GM19463 (cell line): ENCODE data around the gene AKT2.

Experiments
- ATAC-seq: cut with Tn5 transposase; IDR thresholded peaks from one replicate; pipeline ENCODE4 v1.9.1; 2021; ENCODE audit warnings: mild to moderate bottlenecking, moderate library complexity; ENCODE audit not compliant: unreplicated experiment

AKT2 gene

DNA sequence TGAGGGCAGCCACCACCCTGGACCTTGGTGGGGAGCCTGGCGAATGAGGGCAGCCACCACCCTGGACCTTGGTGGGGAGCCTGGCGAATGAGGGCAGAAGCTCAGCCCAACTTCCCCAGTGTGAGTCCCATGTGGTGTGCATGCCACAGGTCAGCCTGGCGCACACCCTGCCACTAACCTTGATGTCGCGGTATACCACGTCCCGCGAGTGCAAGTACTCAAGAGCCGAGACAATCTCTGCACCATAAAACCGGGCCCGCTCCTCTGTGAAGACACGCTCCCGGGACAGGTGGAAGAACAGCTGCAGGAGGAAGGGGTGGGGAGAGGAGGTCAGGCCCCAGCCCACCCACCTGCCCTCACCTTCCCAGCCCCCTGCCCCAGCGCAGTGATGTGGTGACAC lies 47.4 kb downstream of the AKT2 start:
- ATAC-seq = no peak

DNA sequence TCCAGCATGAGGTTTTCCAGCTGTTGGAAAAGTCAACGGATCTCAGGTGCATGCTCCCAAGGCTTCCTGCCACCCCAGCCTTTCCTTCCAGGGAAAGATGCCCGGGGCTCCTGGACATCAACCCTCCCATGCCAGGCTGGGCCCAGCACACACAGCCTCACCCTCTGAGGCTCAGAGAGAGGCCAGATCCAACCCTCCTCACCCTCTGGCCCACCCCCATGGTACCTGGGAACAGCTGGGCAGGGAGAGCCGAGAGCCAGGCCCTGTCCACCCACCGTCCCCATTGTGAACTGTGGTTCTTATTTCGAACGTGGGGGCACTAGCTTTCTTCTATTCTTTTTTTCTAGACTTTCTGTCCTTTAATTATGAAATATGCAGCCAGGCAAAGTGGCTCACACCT lies 48.8 kb downstream of the AKT2 start:
- no peak for ATAC-seq

DNA sequence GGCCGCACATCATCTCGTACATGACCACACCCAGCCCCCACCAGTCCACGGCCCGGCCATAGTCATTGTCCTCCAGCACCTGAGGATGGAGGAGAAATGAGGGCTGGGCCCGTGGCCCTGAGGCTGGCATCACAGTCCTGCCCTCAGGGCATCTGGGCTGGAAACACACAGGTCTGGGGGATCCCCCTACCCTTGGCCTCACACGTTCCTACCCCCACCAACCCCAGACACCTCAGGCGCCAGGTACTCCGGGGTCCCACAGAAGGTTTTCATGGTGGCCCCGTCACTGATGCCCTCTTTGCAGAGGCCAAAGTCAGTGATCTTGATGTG lies 49.2 kb downstream of the AKT2 start:
- ATAC-seq = no peak

DNA sequence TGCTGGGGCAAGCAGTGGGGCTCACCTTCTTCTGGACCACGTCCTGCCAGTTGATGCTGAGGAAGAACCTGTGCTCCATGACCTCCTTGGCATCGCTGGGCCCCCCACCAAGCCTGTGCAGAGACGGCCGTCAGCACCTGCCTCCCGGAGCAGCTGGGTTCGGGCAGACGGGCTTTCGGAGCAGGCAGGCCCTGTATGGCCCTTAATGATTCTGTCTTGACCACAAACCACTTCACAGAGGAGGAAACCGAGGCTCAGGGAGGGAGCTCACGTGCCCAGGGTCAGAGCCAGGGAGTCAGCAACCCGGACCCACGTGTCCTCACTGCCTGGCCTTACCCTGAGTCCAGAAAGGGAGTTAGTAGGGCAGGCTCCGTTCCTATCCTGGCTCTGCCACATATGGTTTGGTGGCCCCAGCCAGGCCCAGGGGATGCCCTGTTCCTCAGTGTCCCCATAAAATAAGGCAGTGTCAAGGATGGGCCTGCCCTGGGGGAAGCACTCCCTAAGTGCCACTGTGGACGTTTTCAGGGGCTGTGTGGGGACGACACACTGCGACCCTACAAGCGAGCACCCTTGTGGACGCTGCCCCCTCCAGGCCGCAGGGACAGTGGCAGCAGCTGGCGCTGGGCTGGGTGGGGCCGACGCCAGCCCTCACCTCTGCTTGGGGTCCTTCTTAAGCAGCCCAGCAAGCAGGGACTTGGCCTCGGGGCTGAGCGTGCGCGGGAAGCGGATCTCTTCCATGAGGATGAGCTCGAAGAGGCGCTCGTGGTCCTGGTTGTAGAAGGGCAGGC lies 49.7 kb downstream of the AKT2 start:
- no peak for ATAC-seq

DNA sequence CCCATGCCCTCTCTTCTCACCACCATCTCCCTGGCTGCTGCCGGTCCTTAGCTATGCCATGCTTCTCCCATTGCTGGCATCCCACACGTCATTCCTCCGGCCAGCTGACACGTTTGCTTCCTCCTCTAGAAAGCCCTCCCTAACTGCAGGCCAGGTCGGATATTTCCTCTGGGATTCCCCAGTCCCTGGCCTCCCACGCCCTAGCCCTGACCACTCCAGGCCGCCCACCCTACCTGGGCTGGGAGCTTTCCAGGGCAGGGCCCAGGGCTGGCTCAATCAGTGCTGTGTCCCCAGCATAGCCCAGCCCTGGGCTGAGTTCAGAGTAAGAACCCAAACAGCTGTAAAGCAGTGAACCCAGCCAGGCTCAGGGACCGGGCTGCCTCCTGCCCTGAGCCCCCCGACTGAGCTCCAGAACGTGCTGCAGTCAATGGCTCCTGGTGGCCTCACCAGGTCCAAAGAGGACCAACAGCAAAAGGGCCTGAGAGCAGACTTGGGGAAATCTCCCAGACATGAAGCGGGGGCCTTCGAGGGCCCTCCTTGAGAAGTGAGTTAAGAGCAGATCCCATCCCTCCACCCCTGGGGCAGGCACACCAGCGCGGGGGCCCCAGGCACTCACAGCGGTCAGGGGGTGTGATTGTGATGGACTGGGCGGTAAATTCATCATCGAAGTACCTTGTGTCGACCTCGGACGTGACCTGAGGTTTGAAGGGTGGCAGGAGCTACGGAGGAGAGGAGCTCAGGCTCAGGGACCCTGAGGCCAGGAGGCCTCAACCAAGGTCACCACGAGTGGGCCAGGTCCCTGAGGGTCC lies 50.5 kb downstream of the AKT2 start:
- no peak for ATAC-seq

DNA sequence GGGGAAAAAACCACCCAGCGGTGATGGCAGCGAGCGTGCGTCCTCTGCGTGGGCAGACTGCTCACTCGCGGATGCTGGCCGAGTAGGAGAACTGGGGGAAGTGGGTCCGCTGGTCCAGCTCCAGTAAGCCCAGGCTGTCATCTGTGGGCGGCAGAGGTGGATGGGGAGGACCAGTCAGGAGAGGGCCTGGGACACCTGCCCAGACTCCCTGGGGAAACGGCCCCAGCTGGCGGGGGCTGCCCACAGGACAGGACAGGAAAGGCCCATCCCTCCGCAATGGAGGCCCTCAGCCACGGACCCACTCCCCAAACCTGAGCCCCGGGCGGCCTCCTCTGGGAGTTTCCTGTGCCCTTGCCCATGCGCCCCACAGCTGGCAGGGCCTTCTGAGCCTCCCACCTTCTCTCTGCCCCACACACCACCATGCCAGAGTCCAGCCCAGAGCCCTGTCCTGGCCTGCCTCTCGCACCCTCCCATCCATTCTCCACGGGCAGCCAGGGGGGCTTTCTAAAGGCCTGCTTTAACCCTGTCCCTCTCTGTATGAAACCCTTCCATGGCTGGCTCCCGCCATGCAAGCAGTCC lies 51.2 kb downstream of the AKT2 start:
- no peak for ATAC-seq

DNA sequence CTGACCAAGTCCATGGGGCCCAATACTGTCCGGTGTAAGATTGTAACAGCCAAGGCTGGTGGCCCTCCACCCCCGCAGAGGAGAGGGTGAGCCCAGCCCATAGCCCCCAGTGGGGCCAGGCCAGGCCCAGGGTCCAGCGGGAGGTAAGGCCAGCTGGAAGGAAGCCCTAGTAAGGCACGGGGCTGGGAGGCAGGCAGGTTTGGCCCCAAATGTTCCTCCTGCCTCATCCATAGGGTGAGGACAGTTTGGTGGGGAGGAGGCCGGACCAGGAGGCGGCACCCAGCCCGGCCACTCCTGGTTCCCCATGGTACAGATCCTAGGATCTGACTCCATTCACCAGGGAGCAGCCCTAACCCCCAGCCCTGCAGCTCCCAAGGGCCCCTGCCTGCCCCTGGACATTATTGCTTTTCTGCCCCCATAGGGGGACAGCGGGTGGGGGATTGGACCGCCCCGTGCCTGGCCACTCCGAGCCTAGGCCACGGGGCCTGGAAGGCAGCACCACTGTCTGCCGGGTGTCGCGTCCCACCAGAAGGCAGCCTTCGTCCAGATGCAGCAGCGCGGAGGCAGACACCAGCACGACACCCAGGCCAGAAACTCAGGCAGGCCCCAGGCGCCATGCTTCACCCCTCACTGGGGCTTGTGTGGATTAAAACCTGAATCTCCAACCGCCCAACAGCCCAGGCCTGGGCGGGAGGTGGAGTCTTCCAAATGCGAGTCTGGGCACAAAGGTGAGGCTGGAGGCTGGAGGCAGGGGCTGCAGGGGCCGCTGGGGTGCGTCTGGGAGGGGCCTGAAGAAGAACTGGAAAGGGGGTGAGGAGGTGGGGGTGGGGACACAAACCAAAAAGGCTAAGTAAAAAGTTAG lies 52.0 kb downstream of the AKT2 start:
- no peak for ATAC-seq

DNA sequence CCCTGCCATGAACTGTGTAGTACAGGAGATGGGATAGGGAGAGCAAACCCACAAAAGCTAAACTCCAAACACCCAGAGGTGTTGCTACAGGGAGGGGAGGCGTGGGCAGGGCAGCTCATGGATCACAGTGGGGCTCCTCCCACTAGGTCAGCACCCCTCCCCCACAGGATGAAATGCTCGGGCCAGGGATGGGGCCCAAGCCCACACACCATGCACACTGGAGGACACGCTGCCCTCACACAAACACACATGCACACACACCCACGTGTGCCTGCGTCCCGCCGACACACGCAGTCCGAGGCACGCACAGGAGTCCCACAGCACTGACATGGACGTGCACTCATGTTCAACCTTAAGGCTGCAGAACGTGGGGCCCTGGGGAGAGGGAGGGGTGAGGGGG lies 52.7 kb downstream of the AKT2 start:
- no peak for ATAC-seq

DNA sequence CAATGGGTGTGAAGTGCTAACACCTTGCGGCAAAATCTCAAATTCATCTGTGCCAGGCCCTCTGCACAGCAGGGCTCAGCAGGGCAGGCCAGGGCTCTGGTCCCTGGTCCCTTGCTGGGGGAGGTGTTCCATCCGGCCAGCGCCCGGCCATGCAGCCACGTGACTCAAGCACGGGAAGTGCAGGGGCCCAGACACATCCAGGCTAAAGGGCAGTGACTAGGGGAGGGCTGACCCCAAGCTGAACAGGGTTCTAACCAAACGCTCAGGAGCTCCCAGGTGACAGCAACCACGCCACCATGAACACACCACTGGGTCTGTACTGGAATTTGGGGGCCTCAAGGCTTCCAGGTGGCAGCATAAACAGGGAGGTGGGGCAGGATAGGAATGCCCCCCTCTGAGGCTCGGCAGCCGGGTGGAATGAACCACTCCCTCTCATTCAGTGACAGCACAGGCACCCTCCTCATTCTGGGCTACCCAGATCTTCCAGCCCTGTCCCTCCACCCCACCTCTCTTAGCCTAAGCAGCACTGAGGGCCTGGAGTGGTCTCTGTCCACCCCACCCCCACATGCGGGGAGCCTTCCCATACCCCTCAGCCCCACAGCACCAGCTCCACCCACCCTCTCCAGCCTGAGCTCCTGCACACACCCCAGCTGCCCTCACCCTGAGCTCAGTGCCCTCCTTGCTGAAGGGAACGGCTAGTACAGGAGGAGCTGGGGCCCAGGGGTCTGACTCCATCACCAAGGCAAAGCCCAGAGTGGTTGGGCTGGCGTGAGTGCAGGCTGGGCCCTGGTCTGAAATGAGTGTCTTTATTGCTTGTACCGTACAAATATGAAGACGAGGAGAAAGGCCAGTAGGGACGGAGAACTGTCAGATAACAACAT lies 53.4 kb downstream of the AKT2 start:
- no peak for ATAC-seq

DNA sequence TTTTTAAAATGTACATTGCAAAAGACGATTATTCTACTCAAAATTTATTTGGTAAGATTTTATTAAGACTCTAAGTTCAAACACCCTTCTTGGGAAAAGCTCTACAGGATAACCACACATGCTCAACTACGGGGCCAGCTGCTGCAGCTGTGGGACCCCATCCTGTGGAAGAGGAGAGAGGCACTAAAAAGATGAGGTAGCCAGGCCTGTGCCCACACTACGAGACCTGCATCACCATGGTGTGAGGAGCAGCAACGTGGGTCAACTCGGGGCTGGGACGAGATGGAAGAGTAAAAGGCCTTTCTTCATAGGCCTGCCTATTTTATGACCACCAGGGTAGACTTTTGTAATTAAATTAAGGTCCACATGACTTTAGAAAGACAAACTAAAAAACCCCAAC lies 54.1 kb downstream of the AKT2 start:
- ATAC-seq = no peak

DNA sequence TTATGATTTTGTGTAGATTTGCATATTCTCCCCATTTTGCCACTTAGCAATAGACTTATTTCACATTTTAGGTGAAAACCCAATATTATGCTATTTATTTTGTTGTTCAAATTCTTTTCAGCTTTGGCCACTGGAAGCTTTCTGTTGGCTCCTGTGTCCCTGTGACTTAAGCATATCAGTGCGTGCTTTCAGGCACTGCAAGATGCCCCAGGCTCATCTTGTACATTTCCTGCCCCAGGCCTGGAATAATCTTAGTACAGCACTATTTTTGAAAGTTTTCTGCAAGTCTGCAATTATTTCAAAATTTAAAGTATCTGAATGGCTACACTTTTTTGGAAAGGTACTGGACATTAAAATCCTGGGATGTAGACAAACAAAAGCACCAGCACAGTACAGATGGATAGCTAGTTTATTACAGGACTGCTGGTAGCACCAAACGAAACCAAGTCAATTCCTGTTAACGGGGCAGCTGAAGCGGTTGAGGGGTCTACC lies 55.2 kb downstream of the AKT2 start:
- ATAC-seq = no peak

DNA sequence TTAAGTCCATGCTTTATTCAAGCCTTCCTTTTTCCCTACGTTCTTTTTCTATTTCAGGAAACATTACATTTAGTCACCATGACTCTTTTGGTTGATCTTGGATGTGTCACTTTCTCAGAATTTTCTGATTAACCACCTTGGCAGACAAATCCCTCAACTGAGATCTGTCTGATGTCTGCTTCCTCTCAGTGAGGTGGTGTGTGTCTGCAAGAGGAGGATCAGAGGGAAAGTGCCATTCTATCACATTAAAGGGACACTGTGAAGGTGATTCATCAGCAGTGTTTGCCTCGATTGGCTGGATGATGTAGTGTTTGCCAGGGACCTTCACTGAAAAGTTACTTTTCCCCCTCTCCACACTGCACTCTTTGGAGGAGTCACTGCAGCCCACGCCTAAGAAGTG lies 55.7 kb downstream of the AKT2 start:
- ATAC-seq = no peak

DNA sequence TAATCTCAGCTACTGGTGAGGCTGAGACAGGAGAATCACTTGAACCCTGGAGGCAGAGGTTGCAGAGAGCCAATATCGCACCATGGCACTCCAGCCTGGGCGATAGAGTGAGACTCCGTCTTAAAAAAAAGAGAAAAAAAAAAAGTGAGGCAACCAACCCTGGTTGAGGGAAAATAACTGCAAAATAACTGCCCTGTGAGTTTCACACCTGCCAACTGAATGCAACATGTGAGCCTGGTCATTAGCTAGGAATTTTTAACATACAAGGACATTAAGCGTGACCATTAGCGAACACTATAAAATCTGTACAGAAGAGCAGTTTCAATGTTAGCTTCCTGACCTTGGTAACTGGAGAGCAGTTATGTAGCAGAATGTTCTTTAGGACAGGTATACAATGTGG lies 56.3 kb downstream of the AKT2 start:
- no peak for ATAC-seq

DNA sequence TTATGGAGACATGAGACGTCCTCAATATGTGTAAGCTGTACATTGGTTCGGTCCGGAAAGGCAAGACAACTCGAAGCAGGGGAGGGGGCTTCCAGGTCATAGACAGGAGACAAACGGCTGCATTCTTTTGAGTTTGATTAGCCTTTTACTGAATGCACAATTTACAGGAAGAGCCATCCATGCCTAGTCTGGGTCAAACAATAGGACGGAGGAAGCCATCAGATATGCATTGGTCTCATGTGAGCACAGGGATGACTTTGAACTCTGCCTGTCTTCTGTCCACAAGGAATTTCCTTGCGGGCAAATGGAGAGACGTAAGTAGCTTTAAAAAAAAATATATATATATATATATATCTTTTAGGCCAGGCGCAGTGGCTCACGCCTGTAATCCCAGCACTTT lies 56.8 kb downstream of the AKT2 start:
- no peak for ATAC-seq

DNA sequence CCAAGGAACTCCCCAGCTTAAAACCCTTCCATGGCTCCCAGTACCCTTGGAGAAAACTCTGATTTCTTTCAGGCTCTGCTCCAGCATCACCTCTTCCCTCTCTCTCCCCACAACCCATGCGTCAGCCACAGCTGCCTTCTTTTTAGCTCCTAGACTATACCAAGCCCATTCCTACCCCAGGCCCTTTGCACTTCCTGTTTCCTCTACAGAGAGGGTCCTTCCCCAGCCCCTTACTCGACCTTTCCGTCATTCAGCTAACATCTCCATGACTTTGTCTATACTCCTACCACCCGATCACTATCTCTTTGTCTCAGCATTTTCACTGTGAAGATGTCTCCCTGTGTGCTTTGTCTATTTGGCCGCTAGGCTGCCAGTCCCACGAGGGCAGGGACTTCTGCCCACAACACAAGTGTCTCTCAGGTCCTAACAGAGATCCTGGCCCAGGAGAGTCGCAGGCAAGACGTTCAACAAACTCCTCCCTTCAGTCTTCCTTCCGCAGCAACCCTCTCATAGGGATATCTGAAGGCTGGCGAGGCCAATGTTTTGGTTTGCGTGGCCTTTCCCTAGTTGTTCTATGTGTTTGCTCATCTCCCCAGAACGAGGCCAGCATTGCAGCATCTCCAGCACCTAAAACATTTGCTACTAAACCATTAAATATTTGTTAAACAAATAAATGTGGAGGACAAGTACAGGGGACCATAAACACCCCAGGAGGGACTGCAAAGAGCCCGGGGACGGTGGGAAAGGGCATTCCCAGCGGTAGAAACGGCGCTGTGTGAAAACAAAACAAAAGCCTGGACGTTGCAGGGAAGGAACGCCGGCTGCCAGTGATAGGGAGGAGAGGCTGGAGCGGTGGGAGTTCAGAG lies 59.5 kb downstream of the AKT2 start:
- ATAC-seq = no peak

DNA sequence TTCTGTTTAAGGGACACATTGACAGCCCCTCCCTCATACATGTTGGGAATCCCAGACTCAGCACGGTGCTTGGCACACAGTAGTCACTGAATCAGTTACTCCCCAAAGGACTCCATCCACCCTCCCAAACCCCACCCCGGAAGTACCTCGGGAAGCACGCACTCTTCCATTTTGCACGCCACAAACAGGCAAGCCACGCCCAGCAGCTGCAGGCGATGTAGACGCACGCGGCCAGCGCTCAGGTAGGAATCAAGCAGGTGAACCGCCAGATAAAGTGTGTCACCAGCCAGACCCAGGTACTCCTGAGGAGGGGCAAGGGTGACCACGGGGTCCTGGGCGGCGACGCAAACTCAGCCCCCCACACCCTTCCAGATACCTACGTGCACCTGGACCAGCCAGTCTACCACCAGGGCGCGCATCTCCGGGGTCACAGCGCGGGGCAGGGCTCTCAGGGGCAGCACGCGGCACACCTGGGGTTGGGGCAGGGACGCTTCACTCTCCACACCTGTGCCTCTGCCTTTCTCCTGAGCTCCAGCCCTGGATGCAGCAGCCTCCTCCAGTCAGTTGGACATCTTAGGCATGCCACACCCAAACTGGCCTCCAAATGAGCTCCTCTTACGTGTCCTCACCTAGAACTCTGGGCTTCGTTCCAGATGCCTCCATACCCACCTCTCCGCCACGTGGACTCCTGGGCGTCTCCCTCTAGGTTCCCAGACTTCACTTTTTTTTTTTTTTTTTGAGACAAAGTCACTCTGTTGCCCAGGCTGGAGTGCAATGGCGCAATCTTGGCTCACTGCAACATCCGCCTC lies 60.6 kb downstream of the AKT2 start:
- no peak for ATAC-seq

DNA sequence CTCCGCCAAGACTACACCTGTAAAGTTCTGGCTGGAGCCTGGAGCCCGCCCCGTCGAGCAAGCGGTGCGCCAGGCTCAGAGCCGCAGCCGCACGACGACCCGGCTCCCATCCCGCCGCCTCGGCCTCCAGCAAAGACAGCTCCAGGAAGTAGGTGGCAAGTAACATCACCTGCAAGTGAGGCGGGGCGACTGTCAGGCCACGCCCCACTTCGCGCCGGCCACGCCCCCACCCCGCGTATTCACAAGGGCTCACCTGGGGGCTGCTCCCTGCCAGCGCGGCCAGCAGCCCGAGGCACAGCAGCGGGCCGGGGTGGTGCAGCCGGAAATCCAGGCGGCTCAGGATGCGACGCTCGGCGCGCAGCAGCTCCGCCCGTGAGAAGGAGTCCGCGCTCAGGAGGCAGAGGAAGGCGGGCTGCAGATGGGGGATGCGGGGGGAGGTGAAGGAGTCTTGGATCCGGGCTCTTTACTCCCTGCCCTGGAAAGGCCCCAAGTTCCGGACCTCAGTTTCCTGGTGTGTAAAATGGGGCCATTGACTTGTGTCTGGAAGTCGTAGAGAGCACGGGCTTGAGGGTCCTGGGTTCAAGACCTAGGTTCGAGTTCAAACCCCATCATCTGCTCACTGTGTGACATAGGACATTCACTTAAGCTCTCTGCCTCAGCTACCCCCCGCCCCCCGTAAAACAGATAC lies 61.9 kb downstream of the AKT2 start:
- ATAC-seq = no peak
